ENCODE measurements around the gene KIF19.
A peak's percentile ranks its signal among the peaks of the same experiment; 100 is the strongest.

Gene KIF19

GRCh38 chr17:74380086-74380958 lies 54.3 kb downstream of the KIF19 start:
- FAIRE-seq, result no peak

GRCh38 chr17:74380959-74381808 lies 55.2 kb downstream of the KIF19 start:
- no peak for FAIRE-seq
- DNase-seq (ENCODE audit: extremely low spot score, insufficient read length, low read depth), result no peak

More at GRCh38 chr17:74380086-74380958, 54.3 kb downstream of the KIF19 start:
- no peak for DNase-seq (ENCODE audit: extremely low spot score, insufficient read length, low read depth)

DNA sequence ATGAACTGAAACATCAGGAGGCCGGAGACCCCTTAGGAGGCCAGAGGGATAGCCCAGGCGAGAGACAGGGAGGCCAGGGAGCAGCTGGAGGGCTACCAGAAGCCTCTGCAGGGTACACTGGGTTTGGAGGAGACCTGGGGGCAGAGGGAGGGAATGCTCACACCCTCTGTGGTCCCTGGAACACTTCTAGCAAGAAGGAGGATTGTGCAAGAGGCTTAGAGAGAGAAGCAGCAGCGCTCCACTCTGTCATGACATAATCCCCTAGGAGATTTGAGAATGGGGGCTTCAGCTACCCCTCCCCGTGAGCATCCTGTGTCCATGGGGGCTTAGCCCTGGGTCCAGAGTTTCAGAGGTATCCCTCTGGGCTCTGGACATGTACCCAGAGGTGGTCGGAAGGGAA lies 57.1 kb downstream of the KIF19 start:
- FAIRE-seq (no peak), DNase-seq (ENCODE audit: extremely low spot score, insufficient read length, low read depth) (no peak)

DNA sequence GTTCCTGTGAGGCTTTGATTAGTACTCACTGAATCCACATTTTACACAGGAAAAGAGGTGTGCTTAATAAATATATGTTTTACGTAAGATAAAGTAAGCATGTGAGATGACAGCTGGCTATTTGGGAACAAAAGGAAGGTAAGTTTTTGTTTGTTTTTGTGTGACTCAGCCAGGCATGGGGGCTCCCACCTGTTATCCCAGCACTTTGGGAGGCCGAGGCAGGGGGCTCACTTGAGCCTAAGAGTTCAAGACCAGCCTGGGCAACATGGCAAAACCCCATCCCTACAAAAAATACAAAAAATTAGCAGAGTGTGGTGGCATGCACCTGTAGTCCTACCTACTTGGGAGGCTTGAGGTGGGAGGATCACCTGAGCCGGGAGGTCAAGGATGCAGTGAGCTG lies 59.2 kb downstream of the KIF19 start:
- DNase-seq (ENCODE audit: extremely low spot score, insufficient read length, low read depth) (no peak), FAIRE-seq (no peak)

DNA sequence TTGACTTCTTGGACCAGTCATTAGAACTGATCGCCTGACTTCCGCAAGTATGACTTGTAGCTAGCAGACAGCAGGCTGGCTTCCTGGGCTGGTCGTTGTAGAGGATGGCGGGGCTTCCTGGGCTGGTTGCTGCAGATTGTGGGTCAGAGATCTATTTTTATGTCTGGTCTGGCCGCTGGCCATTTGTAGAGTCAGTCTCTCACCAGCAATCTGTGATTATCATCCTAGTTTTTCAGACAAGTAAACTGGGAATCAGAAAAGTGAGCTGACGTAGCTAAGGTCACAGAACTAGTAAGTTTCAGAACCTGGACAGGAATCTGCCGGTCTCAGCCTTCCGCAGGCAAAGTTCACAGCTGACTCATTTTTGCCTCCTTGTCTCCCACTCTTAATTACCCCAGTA lies 60.4 kb downstream of the KIF19 start:
- DNase-seq (ENCODE audit: extremely low spot score, insufficient read length, low read depth) (no peak), FAIRE-seq (no peak)

GRCh38 chr17:74387365-74388218 lies 61.6 kb downstream of the KIF19 start:
- DNase-seq (ENCODE audit: extremely low spot score, insufficient read length, low read depth) (no peak), FAIRE-seq (no peak)

- DNase-seq (ENCODE audit: extremely low spot score, insufficient read length, low read depth) (no peak), FAIRE-seq (no peak)
Measured at GRCh38 chr17:74389084-74389753, 63.2 kb downstream of the KIF19 start.

DNA sequence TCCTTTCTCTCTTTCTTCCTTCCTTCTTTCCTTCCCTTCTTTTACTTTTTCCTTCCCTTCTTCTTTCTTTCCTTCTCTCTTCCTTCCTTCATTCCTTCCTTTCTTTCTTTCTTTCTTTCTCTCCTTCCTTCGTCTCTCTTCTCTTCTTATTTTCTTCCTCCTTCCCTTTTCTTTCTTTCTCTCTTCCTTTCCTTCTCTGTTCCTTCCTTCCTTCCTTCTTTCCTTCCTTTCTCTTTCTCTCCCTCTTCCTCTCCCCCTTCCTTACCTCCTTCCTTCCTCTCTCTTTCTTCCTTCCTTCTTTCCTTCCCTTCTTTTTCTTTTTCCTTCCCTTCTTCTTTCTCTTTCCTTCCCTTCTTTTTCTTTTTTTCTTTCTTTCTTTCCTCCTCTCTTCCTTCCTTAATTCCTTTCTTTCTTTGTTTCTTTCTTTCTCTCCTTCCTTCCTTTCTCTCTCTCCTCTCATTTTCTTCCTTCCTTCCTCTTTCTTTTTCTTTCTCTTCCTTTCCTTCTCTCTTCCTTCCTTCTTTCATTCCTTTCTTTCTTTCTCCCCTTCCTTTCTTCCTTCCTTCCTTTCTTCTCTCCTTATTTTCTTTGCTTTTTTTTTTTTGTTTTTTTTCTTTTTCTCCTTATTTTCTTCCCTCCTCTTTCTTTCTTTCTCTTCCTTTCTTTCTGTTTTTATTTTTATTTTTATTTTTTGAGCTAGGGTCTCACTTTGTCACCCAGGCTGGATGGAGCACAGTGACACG lies 64.1 kb downstream of the KIF19 start:
- no peak for FAIRE-seq
- no peak for DNase-seq (ENCODE audit: extremely low spot score, insufficient read length, low read depth)

DNA sequence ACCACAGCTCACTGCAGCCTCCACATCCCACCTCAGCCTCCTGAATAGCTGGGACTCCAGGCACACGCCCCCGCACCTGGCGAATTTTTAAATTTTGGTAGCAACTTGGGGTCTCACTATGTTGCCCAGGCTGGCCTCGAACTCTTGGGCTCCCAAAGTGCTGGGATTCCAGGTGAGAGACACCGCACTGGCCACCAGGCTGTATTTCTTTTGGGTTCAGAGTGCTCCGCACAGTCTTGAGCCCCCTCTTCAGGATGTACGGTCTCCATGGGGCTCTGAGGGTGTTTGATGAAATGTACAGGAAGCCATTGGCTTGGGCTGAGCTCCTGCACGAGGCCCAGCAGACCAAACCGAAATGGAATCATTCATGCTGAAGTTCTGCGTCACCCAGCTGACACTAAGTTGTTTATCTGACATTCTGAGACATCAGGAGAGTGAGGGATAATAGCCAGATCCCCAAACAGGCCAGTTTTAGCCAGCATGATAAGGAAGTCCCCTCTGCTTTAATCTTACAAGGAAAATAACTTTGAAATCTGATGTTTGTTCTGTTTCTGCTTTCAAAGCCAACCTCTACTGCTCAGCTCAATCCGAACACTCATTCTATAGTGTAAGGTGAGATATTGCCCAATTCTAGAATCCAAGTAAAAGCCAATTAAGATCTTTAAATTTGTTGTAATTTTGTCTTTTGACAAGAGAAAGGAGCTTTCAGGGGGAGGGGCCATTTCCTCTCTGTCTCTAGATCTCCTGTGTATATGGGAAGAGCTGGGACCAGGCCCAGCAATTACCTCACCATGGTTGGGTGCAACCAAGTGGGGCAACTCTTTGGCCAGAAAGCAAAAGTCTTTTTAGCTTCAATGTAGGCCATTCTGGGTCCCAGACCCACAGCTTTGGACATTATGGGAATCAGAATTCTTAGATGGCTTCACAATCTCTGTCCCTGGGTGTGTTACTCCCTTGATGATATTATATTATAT lies 64.9 kb downstream of the KIF19 start:
- DNase-seq (ENCODE audit: extremely low spot score, insufficient read length, low read depth), result no peak
- FAIRE-seq, result no peak

DNA sequence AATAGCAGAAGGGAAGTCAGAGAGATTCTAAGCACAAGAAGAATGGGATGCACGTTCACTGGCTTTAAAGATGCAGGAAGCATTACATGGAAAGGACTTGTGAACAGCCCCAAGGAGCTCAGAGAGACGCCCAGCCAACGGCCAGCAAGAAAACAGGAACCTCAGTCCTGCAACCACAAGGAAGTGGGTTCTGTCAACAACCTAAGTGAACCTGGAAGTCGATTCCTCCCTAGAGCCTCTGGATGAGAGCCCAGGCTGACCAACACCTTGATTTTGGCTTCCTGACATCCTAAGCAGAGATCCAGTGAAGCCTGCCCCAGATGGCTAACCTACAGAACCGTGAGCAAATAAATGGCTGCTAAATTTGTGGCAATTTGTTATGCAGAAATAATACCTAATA lies 65.7 kb downstream of the KIF19 start:
- no peak for DNase-seq (ENCODE audit: extremely low spot score, insufficient read length, low read depth)
- FAIRE-seq, result no peak

GRCh38 chr17:74392848-74393247 lies 66.8 kb downstream of the KIF19 start:
- DNase-seq (ENCODE audit: extremely low spot score, insufficient read length, low read depth), result no peak
- peak; percentile 36 for FAIRE-seq

DNA sequence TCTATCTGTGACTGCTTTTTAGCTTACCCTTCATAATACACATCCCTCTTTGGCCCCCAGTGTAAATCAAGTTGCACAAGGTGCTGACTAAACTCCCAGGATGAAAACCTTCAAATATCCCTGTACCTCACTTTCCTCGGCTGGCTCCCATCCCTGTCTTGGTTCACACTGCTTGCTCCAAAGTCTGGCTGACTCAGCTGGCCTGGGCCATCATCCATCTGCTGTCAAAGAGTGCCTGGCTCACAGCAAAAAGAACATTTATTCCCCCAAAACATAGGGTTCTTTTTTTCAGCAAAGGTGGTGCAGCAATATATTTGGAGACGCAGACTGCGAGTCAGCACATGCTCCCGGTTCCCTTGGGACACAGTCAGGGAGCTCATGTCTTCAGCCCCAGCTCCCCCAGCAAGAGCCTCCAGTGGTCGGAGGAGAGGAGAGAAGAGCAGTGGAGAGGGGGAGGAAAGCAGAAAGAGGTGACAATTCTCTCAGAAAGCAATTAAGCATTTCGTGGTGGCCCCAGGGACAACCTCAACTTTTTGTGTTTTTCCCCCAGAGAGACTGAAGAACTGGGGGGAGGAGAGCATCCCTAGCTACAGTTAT lies 67.4 kb downstream of the KIF19 start:
- FAIRE-seq, result no peak
- no peak for DNase-seq (ENCODE audit: extremely low spot score, insufficient read length, low read depth)

- DNase-seq (ENCODE audit: extremely low spot score, insufficient read length, low read depth), result no peak
- FAIRE-seq, result no peak
Measured at GRCh38 chr17:74394275-74394950, 68.4 kb downstream of the KIF19 start.

DNA sequence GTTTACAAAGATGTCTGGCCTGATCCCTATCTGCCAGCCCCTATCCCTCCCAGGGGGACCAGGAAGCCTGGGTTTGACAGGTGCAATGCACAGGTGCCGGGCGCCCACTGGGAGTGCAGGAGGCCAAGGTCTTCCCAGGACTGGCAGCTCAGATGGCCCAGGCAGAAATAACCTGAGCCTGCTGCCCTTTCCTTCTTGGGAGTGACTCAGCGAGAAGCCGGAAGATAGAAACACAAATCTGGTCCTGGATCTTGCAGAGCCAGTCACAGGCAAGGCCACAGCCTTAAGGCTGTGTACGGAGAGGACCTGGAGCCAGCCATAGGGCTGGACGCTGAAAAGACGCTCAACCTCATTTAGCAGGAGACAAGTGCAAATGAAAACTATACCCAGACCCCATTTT lies 69.0 kb downstream of the KIF19 start:
- DNase-seq (ENCODE audit: extremely low spot score, insufficient read length, low read depth) (no peak), FAIRE-seq (no peak)

- FAIRE-seq, result no peak
- no peak for DNase-seq (ENCODE audit: extremely low spot score, insufficient read length, low read depth)
Measured at GRCh38 chr17:74396567-74396966, 70.5 kb downstream of the KIF19 start.

DNA sequence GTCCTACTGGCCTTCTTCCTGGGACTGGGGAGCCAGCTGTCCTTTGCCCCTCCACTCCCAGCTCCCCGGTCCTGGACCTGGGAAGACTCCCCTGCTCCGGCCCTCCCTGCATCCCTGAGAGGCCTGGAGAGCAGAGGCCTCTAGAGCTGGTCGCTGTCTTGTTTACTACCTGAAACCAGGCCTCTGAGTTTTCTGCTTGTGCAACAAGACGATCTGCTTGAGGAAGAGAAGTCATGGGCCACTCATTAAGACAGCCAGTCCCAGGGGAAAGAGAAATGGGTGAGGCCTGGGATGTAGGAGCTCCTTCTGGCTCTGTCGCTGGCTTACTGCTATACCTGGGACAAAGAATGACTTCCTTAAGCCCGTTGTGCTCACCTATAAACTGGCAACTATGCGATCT lies 76.0 kb downstream of the KIF19 start:
- FAIRE-seq (no peak), DNase-seq (ENCODE audit: extremely low spot score, insufficient read length, low read depth) (no peak)

DNA sequence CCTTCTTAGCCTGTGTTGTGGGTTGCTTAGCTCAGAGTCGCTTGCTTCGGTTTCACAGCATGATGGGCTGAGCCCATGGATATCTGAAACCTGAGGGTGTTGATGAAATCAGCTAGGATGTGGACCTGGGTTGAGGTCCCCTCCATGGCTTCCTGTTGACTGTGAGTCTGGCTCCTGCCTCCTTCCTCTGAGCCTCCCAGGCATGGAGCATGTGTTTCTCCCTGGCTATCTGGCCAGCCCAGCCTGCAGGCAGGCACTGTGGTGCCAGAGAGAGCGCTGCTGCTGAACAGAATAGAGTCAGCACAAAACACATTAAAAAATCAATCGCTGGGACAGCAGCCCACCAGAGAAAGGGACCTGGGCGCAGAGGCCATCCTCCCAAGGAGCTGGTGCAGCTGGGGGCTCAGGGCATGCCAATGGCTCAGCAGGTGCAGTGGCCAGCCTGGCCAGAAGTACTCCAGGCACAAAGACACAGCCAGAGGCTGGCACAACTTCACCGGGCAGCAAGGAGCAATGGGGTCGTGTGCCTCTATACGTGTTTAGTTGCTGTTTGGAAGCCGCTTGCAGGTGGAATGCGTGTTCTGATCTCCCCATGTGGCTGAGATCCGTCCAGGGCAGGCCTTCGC lies 77.6 kb downstream of the KIF19 start:
- no peak for DNase-seq (ENCODE audit: extremely low spot score, insufficient read length, low read depth)
- no peak for FAIRE-seq
